Esophagus squamous epithelium (tissue), 5 donors: ENCODE measurements around the gene CEND1. TPM values are rescaled to one million over a fixed set of nuclear protein-coding genes. Genes with fewer than 3 reads are reported as not detected.

Experiments
- DNase-seq: peaks from one replicate; lab custom pipeline; 2025; lab: John Stamatoyannopoulos, UW
- H3K27ac ChIP-seq, 4 donors: fragments of 200-600 bp; sonication (generic); one replicate each; pipeline ENCODE4 v1.5.1; 2016 to 2019; ENCODE audit warnings: mild to moderate bottlenecking in 1 of 4
- H3K27me3 ChIP-seq, 4 donors: fragments of 200-600 bp; sonication (generic); 1 replicate in 3 of 4; 2 replicates in 1 of 4; pipeline versions ENCODE4 v1.5.1 to v1.6.0; 2017 to 2021; ENCODE audit warnings: antibody characterized with exemption in 1 of 4
- H3K36me3 ChIP-seq, 3 donors: fragments of 200-600 bp; sonication (generic); one replicate each; pipeline ENCODE4 v1.5.1; 2016 to 2019
- H3K4me1 ChIP-seq, 3 donors: fragments of 200-600 bp; sonication (generic); one replicate each; pipeline ENCODE4 v1.5.1; 2017 to 2019
- H3K4me3 ChIP-seq, 4 donors: fragments of 200-600 bp; sonication (generic); 1 replicate in 3 of 4; 2 replicates in 1 of 4; pipeline ENCODE4 v1.5.1; 2016 to 2019; ENCODE audit warnings: mild to moderate bottlenecking in 2 of 4, moderate library complexity in 1 of 4
- H3K9me3 ChIP-seq, 3 donors: fragments of 200-600 bp; sonication (generic); one replicate each; pipeline ENCODE4 v1.5.1; 2016 to 2019
- CTCF ChIP-seq, 6 experiments: fragments of 450-650 bp in 4 of 6; fragments of 200-600 bp in 2 of 6; sonication (generic) in 2 of 6; IDR thresholded peaks; one replicate each; pipeline ENCODE4 v1.5.1; 2016 to 2019; ENCODE audit warnings: antibody characterized with exemption in 6 of 6, mild to moderate bottlenecking in 4 of 6, moderate library complexity in 4 of 6
- POLR2A ChIP-seq, 4 donors: fragments of 450-650 bp; IDR thresholded peaks; one replicate each; pipeline ENCODE4 v1.6.1; 2017; ENCODE audit warnings: antibody characterized with exemption in 4 of 4, mild to moderate bottlenecking in 4 of 4, moderate library complexity in 3 of 4
- WGBS, 2 donors: methylation state at CpG; one replicate each; pipeline ENCODE4 v1.1.5; 2018; 5-methylcytosine and 5-hydroxymethylcytosine counted together
- intact Hi-C: fragments of 100-400 bp; cut with DNase I; formaldehyde crosslinking; loops from one replicate; pipeline ENCODE4 v1.15.0; 2022
- total RNA-seq, 4 donors: library from RNA; depleted of rRNA; stranded (reverse); fragments of >200 nt; gene quantifications; one replicate each; pipeline ENCODE4 v1.1.0, GENCODE V29; 2016
- donor health status: DM: yes; HTN: yes; CAD: no.

The CEND1 gene
- total RNA-seq, 4 donors from 2014 or later = 0.15 TPM; not detected in 3

- H3K4me1 ChIP-seq = peaks cover 27 to 60% (median 42%) of the 10 kb centered on the region in 3 donors
- no peaks in the 10 kb centered on the region for H3K27me3 ChIP-seq
- TF ChIP-seq CTCF (IDR thresholded peaks at IDR 0.05) (no peak), POLR2A (IDR thresholded peaks at IDR 0.05) (no peak)
- no peak overlapping the region for H3K27ac ChIP-seq
- no peak for DNase-seq
- no peak overlapping the region for H3K4me3 ChIP-seq
- intact Hi-C loops = no loop called here
- no peaks in the 10 kb centered on the region for H3K9me3 ChIP-seq
- 78 to 88% methylated on average over 7 to 10 of the region's 20 CpGs for WGBS, 2 donors
- H3K36me3 ChIP-seq = peaks cover 0 to 48% (median 11%) of the 10 kb centered on the region in 3 donors
These were observed 11.3 kb upstream of the CEND1 start for GRCh38 chr11:801097-801780.

- intact Hi-C loops = no loop called here
- Histone ChIP-seq H3K36me3 (peaks cover 0 to 48% (median 11%) of the 10 kb centered on the region in 3 donors), H3K4me3 (no peak overlapping the region), H3K27ac (no peak overlapping the region), H3K9me3 (no peaks in the 10 kb centered on the region), H3K27me3 (no peaks in the 10 kb centered on the region), H3K4me1 (peaks cover 31 to 60% (median 46%) of the 10 kb centered on the region in 3 donors)
- TF ChIP-seq POLR2A (IDR thresholded peaks at IDR 0.05) (no peak), CTCF (IDR thresholded peaks at IDR 0.05) (no peak)
- DNase-seq = no peak
- 89 to 98% methylated on average over 10 to 12 of the region's 30 CpGs for WGBS, 2 donors
These were observed 10.6 kb upstream of the CEND1 start for GRCh38 chr11:800473-800872.

GRCh38 chr11:799641-800316, 9.9 kb upstream of the CEND1 start:
- Histone ChIP-seq H3K9me3 (no peaks in the 10 kb centered on the region), H3K27ac (no peak overlapping the region)
- no peak for DNase-seq

DNA sequence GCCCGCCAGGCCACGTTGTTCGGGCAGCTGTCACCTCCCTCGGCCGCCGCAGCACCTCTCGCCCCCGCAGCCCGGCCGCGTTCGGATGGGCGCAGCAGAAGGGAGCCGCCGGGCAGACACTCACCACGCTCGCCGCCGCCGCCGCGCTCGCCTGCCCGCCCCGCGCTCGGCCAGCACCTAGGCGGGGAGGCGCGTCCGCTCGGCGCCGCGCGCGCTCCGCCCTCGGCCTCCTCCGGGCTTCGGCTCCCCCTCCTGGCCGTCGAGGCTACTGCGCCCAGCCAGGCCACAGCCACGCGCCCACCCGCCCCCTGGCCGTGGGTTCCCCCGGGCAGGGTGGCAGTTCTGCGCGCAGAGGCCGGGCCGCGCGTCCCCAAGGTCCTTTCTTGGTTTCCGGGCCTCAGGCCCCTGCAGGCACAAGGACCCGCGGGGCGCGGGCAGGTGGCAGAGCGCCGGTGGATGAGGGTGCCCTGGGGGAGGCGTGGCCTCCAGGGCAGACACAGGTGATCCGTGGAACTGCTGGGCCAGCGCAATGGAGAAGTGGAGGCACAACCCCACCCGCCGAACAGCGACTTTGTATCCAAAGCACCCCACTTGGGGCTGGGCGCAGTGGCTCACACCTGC, 8.3 kb upstream of the CEND1 start, which contains the start of gene SLC25A22:
SLC25A22 (minus strand) TSS at position 189 of the 621 bp plus-strand sequence. CDS start 3,275 bp downstream, outside the sequence.
- no peak for DNase-seq
- Histone ChIP-seq H3K27me3 (no peaks in the 10 kb centered on the region), H3K9me3 (no peaks in the 10 kb centered on the region), H3K4me1 (peaks cover 29 to 54% (median 39%) of the 10 kb centered on the region in 3 donors), H3K27ac (peak within 1 kb of the TSS; percentile 81 to 94 (median 90)), H3K4me3 (peak within 1 kb of the TSS; percentile 65 to 87 (median 82)), H3K36me3 (peaks cover under 1 to 55% (median 11%) of the 10 kb centered on the region in 3 donors)
- no peak for TF ChIP-seq POLR2A (IDR thresholded peaks at IDR 0.05)
- TF ChIP-seq CTCF (IDR thresholded peaks at IDR 0.05) = peak; percentile 72 to 97 (median 92)
- WGBS, 2 donors = 28% methylated on average over 3 of the region's 69 CpGs; no CpG with 5 or more reads in 1 of the 2 donors
- intact Hi-C loops = no loop called here

More at GRCh38 chr11:799641-800316, 9.9 kb upstream of the CEND1 start:
- Histone ChIP-seq H3K4me3 (no peak overlapping the region), H3K36me3 (peaks cover 0 to 48% (median 11%) of the 10 kb centered on the region in 3 donors), H3K4me1 (peaks cover 37 to 60% (median 46%) of the 10 kb centered on the region in 3 donors), H3K27me3 (no peaks in the 10 kb centered on the region)
- no peak for TF ChIP-seq POLR2A (IDR thresholded peaks at IDR 0.05)
- TF ChIP-seq CTCF (IDR thresholded peaks at IDR 0.05) = no peak
- intact Hi-C loops = no loop called here
- WGBS, 2 donors = 40 to 95% methylated on average over 1 to 12 of the region's 32 CpGs
